Neural progenitor cell (in vitro differentiated cells): Measurements from ENCODE around the gene PDGFRB. TPM values are rescaled to one million over a fixed set of nuclear protein-coding genes. Genes with fewer than 3 reads are reported as not detected.

Experiments used
- DNase-seq: peaks from one replicate; pipeline ENCODE4 v3.0.0-alpha.2; 2016; ENCODE audit warnings: low spot score
- H2AFZ ChIP-seq: fragments of 200-600 bp; sonication (generic); replicated peaks from 2 replicates; pipeline ENCODE4 v1.6.1; 2016; ENCODE audit warnings: antibody characterized with exemption
- H3F3A ChIP-seq: fragments of 200-600 bp; sonication (generic); 2 replicates; pipeline ENCODE4 v1.6.1; 2016; ENCODE audit warnings: antibody characterized with exemption, low read depth
- H3K27ac ChIP-seq: fragments of 200-600 bp; sonication (generic); 2 replicates; pipeline ENCODE4 v1.5.1; 2016; ENCODE audit warnings: mild to moderate bottlenecking
- H3K27me3 ChIP-seq: fragments of 200-600 bp; sonication (generic); 2 replicates; pipeline ENCODE4 v1.6.1; 2016; ENCODE audit warnings: mild to moderate bottlenecking, moderate library complexity
- H3K36me3 ChIP-seq: fragments of 200-600 bp; sonication (generic); 2 replicates; pipeline ENCODE4 v1.5.1; 2016
- H3K4me1 ChIP-seq: fragments of 200-600 bp; sonication (generic); 2 replicates; pipeline ENCODE4 v1.6.1; 2016; ENCODE audit warnings: mixed run types
- H3K4me2 ChIP-seq: fragments of 200-600 bp; sonication (generic); 2 replicates; pipeline ENCODE4 v1.6.1; 2016
- H3K4me3 ChIP-seq: fragments of 200-600 bp; sonication (generic); 2 replicates; pipeline ENCODE4 v1.5.1; 2016
- H3K79me2 ChIP-seq: fragments of 200-600 bp; sonication (generic); 2 replicates; pipeline ENCODE4 v1.6.1; 2016; ENCODE audit warnings: low read depth
- H3K9ac ChIP-seq: fragments of 200-600 bp; sonication (generic); 2 replicates; pipeline ENCODE4 v1.6.1; 2016
- H3K9me3 ChIP-seq: fragments of 200-600 bp; sonication (generic); 2 replicates; pipeline ENCODE4 v1.5.1; 2016; ENCODE audit warnings: low read depth
- H4K20me1 ChIP-seq: fragments of 200-600 bp; sonication (generic); 2 replicates; pipeline ENCODE4 v1.6.1; 2016; ENCODE audit warnings: low read depth
- H3K27ac Mint-ChIP-seq: 3 replicates; pipeline ENCODE4 v1.8.0; 2021; ENCODE audit warnings: mixed read lengths
- H3K27me3 Mint-ChIP-seq: 2 replicates; pipeline ENCODE4 v1.8.0; 2022; ENCODE audit warnings: low read depth, mild to moderate bottlenecking, inconsistent platforms, moderate library complexity, mixed read lengths; ENCODE audit not compliant: insufficient read depth
- H3K36me3 Mint-ChIP-seq: 3 replicates; pipeline ENCODE4 v1.8.0; 2021; ENCODE audit warnings: mixed read lengths
- H3K4me1 Mint-ChIP-seq: 3 replicates; pipeline ENCODE4 v1.8.0; 2021; ENCODE audit warnings: mixed read lengths
- H3K4me3 Mint-ChIP-seq: 3 replicates; pipeline ENCODE4 v1.8.0; 2021; ENCODE audit warnings: mild to moderate bottlenecking, moderate library complexity, mixed read lengths
- H3K9me3 Mint-ChIP-seq: 3 replicates; pipeline ENCODE4 v1.8.0; 2020; ENCODE audit warnings: mixed read lengths
- CTCF ChIP-seq: fragments of 200-600 bp; sonication (generic); IDR thresholded peaks from 2 replicates; pipeline ENCODE4 v1.5.1; 2017; ENCODE audit warnings: antibody characterized with exemption, mild to moderate bottlenecking
- EZH2 ChIP-seq: fragments of 200-600 bp; sonication (generic); IDR thresholded peaks from 2 replicates; pipeline ENCODE4 v1.6.1; 2017; ENCODE audit warnings: antibody characterized with exemption, mild to moderate bottlenecking, moderate library complexity
- EZH2phosphoT487 ChIP-seq: fragments of 200-600 bp; sonication (generic); IDR thresholded peaks from 2 replicates; pipeline ENCODE4 v1.6.1; 2017; ENCODE audit warnings: antibody characterized with exemption
- total RNA-seq: library from RNA; depleted of rRNA; stranded (reverse); fragments of >200 nt; gene quantifications from 2 replicates; pipeline ENCODE4 v1.2.3, GENCODE V29; 2015; ENCODE audit warnings: low replicate concordance

PDGFRB gene
- total RNA-seq, 1 donor from 2014 or later: 8.9 TPM

- Histone ChIP-seq H3K4me2 (no peak overlapping the region), H3K27ac (no peak overlapping the region), H3K79me2 (no peaks in the 10 kb centered on the region), H3K9ac (no peak overlapping the region), H3K27me3 (peaks cover 52% of the 10 kb centered on the region), H4K20me1 (no peaks in the 10 kb centered on the region), H3K36me3 (no peaks in the 10 kb centered on the region), H3K4me1 (peaks cover 3% of the 10 kb centered on the region), H3K4me3 (no peak overlapping the region), H2AFZ (no peak overlapping the region), H3K9me3 (no peaks in the 10 kb centered on the region), H3F3A (peaks cover 9% of the 10 kb centered on the region)
- H3K4me3 Mint-ChIP-seq: no peak overlapping the region
- peaks cover 17% of the 10 kb centered on the region for H3K4me1 Mint-ChIP-seq
- H3K9me3 Mint-ChIP-seq: peaks cover under 1% of the 10 kb centered on the region
- H3K27me3 Mint-ChIP-seq: peaks cover 31% of the 10 kb centered on the region
- no peak for DNase-seq
- H3K36me3 Mint-ChIP-seq: no peaks in the 10 kb centered on the region
- no peak for TF ChIP-seq EZH2phosphoT487
- no peak for TF ChIP-seq EZH2
- no peak for TF ChIP-seq CTCF
- no peak overlapping the region for H3K27ac Mint-ChIP-seq
These were observed 16.9 kb upstream of the PDGFRB start for GRCh38 chr5:150172556-150172955.

GRCh38 chr5:150172145-150172544 lies 16.5 kb upstream of the PDGFRB start:
- Histone ChIP-seq H3K9ac (no peak overlapping the region), H3K79me2 (no peaks in the 10 kb centered on the region), H3K4me2 (no peak overlapping the region), H2AFZ (no peak overlapping the region), H4K20me1 (no peaks in the 10 kb centered on the region), H3K27me3 (peaks cover 56% of the 10 kb centered on the region), H3K27ac (no peak overlapping the region), H3K36me3 (no peaks in the 10 kb centered on the region), H3K4me3 (no peak overlapping the region), H3F3A (peaks cover 12% of the 10 kb centered on the region), H3K9me3 (no peaks in the 10 kb centered on the region), H3K4me1 (peaks cover 6% of the 10 kb centered on the region)
- no peak for DNase-seq
- Mint-ChIP-seq H3K4me1 (peaks cover 19% of the 10 kb centered on the region), H3K27me3 (peaks cover 35% of the 10 kb centered on the region), H3K9me3 (peaks cover 2% of the 10 kb centered on the region), H3K4me3 (no peak overlapping the region), H3K27ac (no peak overlapping the region), H3K36me3 (no peaks in the 10 kb centered on the region)
- TF ChIP-seq EZH2phosphoT487: no peak
- no peak for TF ChIP-seq EZH2
- no peak for TF ChIP-seq CTCF

GRCh38 chr5:150168864-150169263 lies 13.2 kb upstream of the PDGFRB start:
- Histone ChIP-seq H3K36me3 (no peaks in the 10 kb centered on the region), H3K4me3 (no peak overlapping the region), H3K27ac (no peak overlapping the region), H3K79me2 (no peaks in the 10 kb centered on the region), H3F3A (peaks cover 12% of the 10 kb centered on the region), H3K9me3 (no peaks in the 10 kb centered on the region), H3K4me2 (no peak overlapping the region), H3K27me3 (peaks cover 89% of the 10 kb centered on the region), H3K9ac (no peak overlapping the region), H2AFZ (no peak overlapping the region), H4K20me1 (no peaks in the 10 kb centered on the region), H3K4me1 (peaks cover 16% of the 10 kb centered on the region)
- Mint-ChIP-seq H3K4me3 (no peak overlapping the region), H3K36me3 (no peaks in the 10 kb centered on the region), H3K27ac (peak overlapping the region; percentile 48), H3K27me3 (peaks cover 47% of the 10 kb centered on the region), H3K4me1 (peaks cover 34% of the 10 kb centered on the region), H3K9me3 (peaks cover 2% of the 10 kb centered on the region)
- TF ChIP-seq EZH2phosphoT487: no peak
- no peak for TF ChIP-seq EZH2
- no peak for TF ChIP-seq CTCF
- no peak for DNase-seq
